PC-9 (cell line): ENCODE results near the gene VASH2. TPM values are rescaled to one million over a fixed set of nuclear protein-coding genes. Genes with fewer than 3 reads are reported as not detected.

ENCODE experiments used
- BruUV-seq: library from RNA; stranded (reverse); fragments of 400-500 nt; replicated peaks from 2 replicates; lab custom pipeline; 2021; lab: Mats Ljungman, UMichigan
- CTCF ChIA-PET: fragments of 300-600 bp; sonication (Branson Sonifier 250); formaldehyde crosslinking; loops from one replicate; lab custom pipeline; 2022; ENCODE audit warnings: antibody characterized with exemption; lab: Charles Lee
- POLR2A ChIA-PET: fragments of 300-600 bp; sonication (Branson Sonifier 250); formaldehyde crosslinking; loops from one replicate; lab custom pipeline; 2022; ENCODE audit warnings: antibody characterized with exemption; ENCODE audit not compliant: unreplicated experiment; lab: Charles Lee
- DNase-seq, 2 experiments: peaks; one replicate each; pipeline versions ENCODE4 v3.0.0 to v3.0.0-alpha.2; 2015 to 2022; ENCODE audit warnings: mixed read lengths in 1 of 2
- H2AFZ ChIP-seq: fragments of 200-600 bp; sonication (generic); 2 replicates; pipeline ENCODE4 v1.8.1; 2017; ENCODE audit warnings: antibody characterized with exemption
- H3F3A ChIP-seq: fragments of 200-600 bp; sonication (generic); 2 replicates; pipeline ENCODE4 v1.8.1; 2017; ENCODE audit warnings: antibody characterized with exemption, mild to moderate bottlenecking, low read depth; ENCODE audit not compliant: insufficient read depth
- H3K27ac ChIP-seq: fragments of 200-600 bp; sonication (generic); 2 replicates; pipeline ENCODE4 v1.6.1; 2016; ENCODE audit warnings: mixed run types
- H3K27me3 ChIP-seq: fragments of 200-600 bp; sonication (generic); 2 replicates; pipeline ENCODE4 v1.6.1; 2016; ENCODE audit warnings: low read depth, mixed run types; ENCODE audit not compliant: insufficient read depth
- H3K36me3 ChIP-seq: fragments of 200-600 bp; sonication (generic); 2 replicates; pipeline ENCODE4 v1.6.1; 2016; ENCODE audit warnings: low read depth, mixed run types
- H3K4me1 ChIP-seq: fragments of 200-600 bp; sonication (generic); replicated peaks from 2 replicates; pipeline ENCODE4 v1.6.1; 2016; ENCODE audit warnings: mixed run types; ENCODE audit not compliant: insufficient read depth
- H3K4me2 ChIP-seq: fragments of 200-600 bp; sonication (generic); 2 replicates; pipeline ENCODE4 v1.6.1; 2017; ENCODE audit warnings: mixed run types
- H3K4me3 ChIP-seq: fragments of 200-600 bp; sonication (generic); 2 replicates; pipeline ENCODE4 v1.6.1; 2016; ENCODE audit warnings: mixed run types
- H3K79me2 ChIP-seq: fragments of 200-600 bp; sonication (generic); 2 replicates; pipeline ENCODE4 v1.6.1; 2017; ENCODE audit warnings: low read depth, mixed run types
- H3K9me2 ChIP-seq: fragments of 200-600 bp; sonication (generic); 2 replicates; pipeline ENCODE4 v1.8.1; 2017; ENCODE audit warnings: mild to moderate bottlenecking; ENCODE audit not compliant: insufficient read depth
- H3K9me3 ChIP-seq: fragments of 200-600 bp; sonication (generic); 2 replicates; pipeline ENCODE4 v1.8.1; 2016; ENCODE audit warnings: low read depth; ENCODE audit not compliant: insufficient read depth
- H4K20me1 ChIP-seq: fragments of 200-600 bp; sonication (generic); 2 replicates; pipeline ENCODE4 v1.8.1; 2017; ENCODE audit not compliant: insufficient read depth
- CTCF ChIP-seq: fragments of 200-600 bp; sonication (generic); conservative IDR thresholded peaks from 2 replicates; pipeline ENCODE4 v1.6.1; 2017; ENCODE audit warnings: mixed run types, antibody characterized with exemption, mild to moderate bottlenecking, moderate library complexity
- EZH2 ChIP-seq: fragments of 200-600 bp; sonication (generic); IDR thresholded peaks from 2 replicates; pipeline ENCODE4 v1.8.0; 2017; ENCODE audit warnings: antibody characterized with exemption, low read depth
- intact Hi-C: fragments of 100-400 bp; cut with micrococcal nuclease; formaldehyde crosslinking; loops from one replicate; pipeline ENCODE4 v1.10.0; 2022; ENCODE audit not compliant: unreplicated experiment
- total RNA-seq: library from RNA; stranded (reverse); gene quantifications from 2 replicates; pipeline ENCODE4 v1.2.3, GENCODE V29; 2021

The VASH2 gene
- total RNA-seq, 1 experiment from 2014 or later = not detected

GRCh38 chr1:212916481-212917133, 33.7 kb upstream of the VASH2 start:
- intact Hi-C loops = no loop called here
- Histone ChIP-seq H3K27me3 (peaks cover 17% of the 10 kb centered on the region), H3K4me3 (no peak overlapping the region), H2AFZ (no peak overlapping the region), H3K4me2 (no peak overlapping the region), H3K9me2 (no peaks in the 10 kb centered on the region), H3K4me1 (no peaks in the 10 kb centered on the region), H4K20me1 (no peaks in the 10 kb centered on the region), H3K36me3 (no peaks in the 10 kb centered on the region), H3K9me3 (no peaks in the 10 kb centered on the region), H3K27ac (no peak overlapping the region), H3F3A (no peaks in the 10 kb centered on the region), H3K79me2 (no peaks in the 10 kb centered on the region)
- no TSS peak for BruUV-seq
- POLR2A ChIA-PET = no interaction called here
- TF ChIP-seq EZH2 (no peak), CTCF (no peak)
- CTCF ChIA-PET = no interaction called here
- no peak for DNase-seq

GRCh38 chr1:212917134-212917485, 33.2 kb upstream of the VASH2 start:
- Histone ChIP-seq H3K9me2 (no peaks in the 10 kb centered on the region), H3K27me3 (peaks cover 19% of the 10 kb centered on the region), H4K20me1 (no peaks in the 10 kb centered on the region), H3K4me2 (no peak overlapping the region), H3K36me3 (no peaks in the 10 kb centered on the region), H3K79me2 (no peaks in the 10 kb centered on the region), H3K4me1 (no peaks in the 10 kb centered on the region), H3K4me3 (no peak overlapping the region), H3K9me3 (no peaks in the 10 kb centered on the region), H3K27ac (no peak overlapping the region), H3F3A (no peaks in the 10 kb centered on the region), H2AFZ (no peak overlapping the region)
- TF ChIP-seq CTCF = no peak
- no peak for TF ChIP-seq EZH2
- DNase-seq = no peak
- BruUV-seq = no TSS peak
- CTCF ChIA-PET = no interaction called here
- intact Hi-C loops = no loop called here
- POLR2A ChIA-PET = no interaction called here

- no peaks in the 10 kb centered on the region for H4K20me1 ChIP-seq
- H3K79me2 ChIP-seq = no peaks in the 10 kb centered on the region
- H3K9me2 ChIP-seq = no peaks in the 10 kb centered on the region
- no peak overlapping the region for H3K27ac ChIP-seq
- no peak overlapping the region for H3K4me2 ChIP-seq
- no peak overlapping the region for H2AFZ ChIP-seq
- TF ChIP-seq EZH2 (no peak), CTCF (no peak)
- no peaks in the 10 kb centered on the region for H3K9me3 ChIP-seq
- DNase-seq = no peak
- H3K4me1 ChIP-seq = no peaks in the 10 kb centered on the region
- H3K4me3 ChIP-seq = no peak overlapping the region
- POLR2A ChIA-PET = interaction anchor here (0.7 kb wide), 1 partner anchor 452 kb away, joined by 21 read pairs; no protein-coding TSS in a partner anchor
- BruUV-seq = no TSS peak
- CTCF ChIA-PET = no interaction called here
- intact Hi-C loops = no loop called here
- no peaks in the 10 kb centered on the region for H3F3A ChIP-seq
- peaks cover 23% of the 10 kb centered on the region for H3K27me3 ChIP-seq
- H3K36me3 ChIP-seq = no peaks in the 10 kb centered on the region
Measured at GRCh38 chr1:212917858-212918257, 32.5 kb upstream of the VASH2 start.
